ENCODE data around the gene LGR6. TPM values are rescaled to one million over a fixed set of nuclear protein-coding genes. Genes with fewer than 3 reads are reported as not detected.

The LGR6 gene
- total RNA-seq, 1 experiment from 2014 or later, result 1.0 TPM

DNA sequence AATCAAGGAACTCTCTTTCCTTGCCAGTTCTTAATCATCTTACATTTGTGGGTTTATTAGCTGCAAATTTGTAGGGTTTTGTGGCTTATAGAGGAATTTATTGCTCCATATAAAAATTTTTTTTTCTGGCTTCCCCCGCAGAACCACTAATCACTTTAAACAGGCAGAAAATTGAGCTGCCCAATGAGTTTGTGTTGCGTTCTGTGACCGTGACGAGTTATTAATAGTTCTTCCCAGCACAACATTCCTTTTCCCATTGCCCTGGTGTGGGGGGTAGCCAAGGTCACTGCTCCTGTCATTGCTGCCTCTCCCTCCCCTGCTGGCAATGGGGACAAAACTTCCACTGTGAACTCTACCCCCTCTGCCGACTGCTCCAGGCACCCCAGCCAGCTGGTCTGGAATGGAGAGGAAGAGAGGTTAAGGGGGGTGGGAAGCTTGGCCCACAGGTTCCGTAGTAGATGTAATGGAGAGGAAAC is 93.1 kb downstream of the LGR6 start:
- Histone ChIP-seq H4K91ac (ENCODE audit: insufficient read length, low read depth, low read length) (no peak overlapping the region), H3K4ac (ENCODE audit: low read depth, low read length) (no peak overlapping the region), H4K20me1 (ENCODE audit: control insufficient read depth, insufficient read depth, insufficient read length) (no peaks in the 10 kb centered on the region), H3K18ac (ENCODE audit: insufficient read length, low read depth, low read length) (no peak overlapping the region), H2BK12ac (ENCODE audit: insufficient read length, low read depth, low read length) (no peak overlapping the region), H2BK120ac (ENCODE audit: low read depth, low read length, poor library complexity, severe bottlenecking) (no peak overlapping the region), H3K27me3 (ENCODE audit: insufficient read depth, low read length) (no peaks in the 10 kb centered on the region), H2BK5ac (ENCODE audit: insufficient read length, low read length) (no peak overlapping the region), H3K79me1 (ENCODE audit: insufficient read depth, low read depth, low read length, poor library complexity, severe bottlenecking) (no peaks in the 10 kb centered on the region), H2AK5ac (ENCODE audit: insufficient read length, low read length) (no peak overlapping the region), H3K23me2 (ENCODE audit: insufficient read length, low read depth, low read length, poor library complexity, severe bottlenecking) (no peaks in the 10 kb centered on the region), H3K27ac (ENCODE audit: insufficient read length, low read depth, low read length) (no peak overlapping the region), H3K9ac (ENCODE audit: extremely low read depth, insufficient read length, low read length) (no peak overlapping the region), H3K4me1 (ENCODE audit: insufficient read depth, low read length) (no peaks in the 10 kb centered on the region), H4K8ac (replicated peaks; ENCODE audit: insufficient read length, low read depth, low read length) (no peak overlapping the region), H4K5ac (ENCODE audit: insufficient read length, low read depth, low read length) (no peak overlapping the region), H2BK15ac (ENCODE audit: low read depth, low read length) (no peak overlapping the region), H2BK20ac (ENCODE audit: low read depth, low read length, poor library complexity, severe bottlenecking) (no peak overlapping the region), H3K14ac (ENCODE audit: insufficient read depth, low read length) (no peak overlapping the region), H3K56ac (ENCODE audit: insufficient read length, low read depth, low read length) (no peak overlapping the region), H3K4me2 (ENCODE audit: insufficient read depth, insufficient read length, low read length) (no peak overlapping the region), H3K79me2 (ENCODE audit: insufficient read depth, low read length) (no peaks in the 10 kb centered on the region), H3K23ac (ENCODE audit: insufficient read length, low read depth, low read length) (no peak overlapping the region), H3T11ph (ENCODE audit: low read length) (no peak overlapping the region), H2AFZ (ENCODE audit: low read length) (no peak overlapping the region), H3K9me3 (ENCODE audit: control insufficient read depth, low read depth, low read length) (no peaks in the 10 kb centered on the region)
- Mint-ChIP-seq H3K27me3 (ENCODE audit: low read depth) (peaks cover 7% of the 10 kb centered on the region; the same call in 1 of the 2 replicates), H3K4me3 (no peak overlapping the region), H3K4me1 (peaks cover 2 to 7% of the 10 kb centered on the region in 2 experiments; a peak in 3 of 4 replicates), H3K9me3 (no peaks in the 10 kb centered on the region), H3K36me3 (ENCODE audit: insufficient read depth in 1 of 3, low read depth in 3 of 3) (no peaks in the 10 kb centered on the region), H3K27ac (no peak overlapping the region)
- no CpG with 5 or more reads among the region's 6 CpGs for WGBS (ENCODE audit: extremely low coverage, insufficient read length, low lambda C conversion rate)
- DNase-seq, result no peak
- TF ChIP-seq, protein P1, sequence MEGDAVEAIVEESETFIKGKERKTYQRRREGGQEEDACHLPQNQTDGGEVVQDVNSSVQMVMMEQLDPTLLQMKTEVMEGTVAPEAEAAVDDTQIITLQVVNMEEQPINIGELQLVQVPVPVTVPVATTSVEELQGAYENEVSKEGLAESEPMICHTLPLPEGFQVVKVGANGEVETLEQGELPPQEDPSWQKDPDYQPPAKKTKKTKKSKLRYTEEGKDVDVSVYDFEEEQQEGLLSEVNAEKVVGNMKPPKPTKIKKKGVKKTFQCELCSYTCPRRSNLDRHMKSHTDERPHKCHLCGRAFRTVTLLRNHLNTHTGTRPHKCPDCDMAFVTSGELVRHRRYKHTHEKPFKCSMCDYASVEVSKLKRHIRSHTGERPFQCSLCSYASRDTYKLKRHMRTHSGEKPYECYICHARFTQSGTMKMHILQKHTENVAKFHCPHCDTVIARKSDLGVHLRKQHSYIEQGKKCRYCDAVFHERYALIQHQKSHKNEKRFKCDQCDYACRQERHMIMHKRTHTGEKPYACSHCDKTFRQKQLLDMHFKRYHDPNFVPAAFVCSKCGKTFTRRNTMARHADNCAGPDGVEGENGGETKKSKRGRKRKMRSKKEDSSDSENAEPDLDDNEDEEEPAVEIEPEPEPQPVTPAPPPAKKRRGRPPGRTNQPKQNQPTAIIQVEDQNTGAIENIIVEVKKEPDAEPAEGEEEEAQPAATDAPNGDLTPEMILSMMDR (conservative IDR thresholded peaks at IDR 0.05), result no peak

All from H9 (cell line).